Panc1 (cell line): ENCODE results near the gene CALCR.

Experiments
- CTCF ChIP-seq: fragments of 450-650 bp; IDR thresholded peaks from 2 replicates; pipeline ENCODE4 v1.5.1; 2017; ENCODE audit warnings: mild to moderate bottlenecking
- POLR2AphosphoS5 ChIP-seq: IDR thresholded peaks from 2 replicates; pipeline ENCODE4 v1.6.1; 2012; ENCODE audit warnings: mild to moderate bottlenecking, low read depth, low read length, moderate library complexity
- SIN3A ChIP-seq: IDR thresholded peaks from 2 replicates; pipeline ENCODE4 v1.6.1; 2012; ENCODE audit warnings: low read depth, mild to moderate bottlenecking, low read length, moderate library complexity, borderline replicate concordance; ENCODE audit not compliant: insufficient read depth

- TF ChIP-seq CTCF (no peak), POLR2AphosphoS5 (no peak), SIN3A (no peak)
Observed at GRCh38 chr7:93447509-93447908, 127.0 kb downstream of the CALCR start.
